ENCODE results near the gene SOCS6. TPM values are rescaled to one million over a fixed set of nuclear protein-coding genes. Genes with fewer than 3 reads are reported as not detected.

Gene SOCS6
- total and polyA plus RNA-seq, 12 donors = 6.1 to 31.8 (median 20.0) TPM

DNA sequence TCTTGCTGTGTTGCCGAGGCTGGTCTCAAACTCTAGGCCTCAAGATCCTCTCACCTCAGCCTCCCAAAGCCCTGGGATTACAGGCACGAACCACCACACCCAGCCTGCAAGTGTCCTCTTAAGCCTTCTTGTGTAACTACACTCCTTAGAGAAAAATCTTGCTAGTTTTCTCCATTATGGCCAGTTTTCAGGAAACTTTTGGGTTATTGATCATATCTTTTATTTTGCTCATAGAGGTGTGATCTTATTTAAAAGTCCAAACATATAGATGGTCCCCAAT is 2.4 kb downstream of the SOCS6 start:
- Histone ChIP-seq H3K36me3 (no peaks in the 10 kb centered on the region), H3K27me3 (no peaks in the 10 kb centered on the region), H3K4me1 (peaks cover 12 to 73% (median 61%) of the 10 kb centered on the region in 9 donors), H3K27ac (peak overlapping the region in 2 of 10 donors; percentile 23 to 81), H3K4me3 (peak overlapping the region in 4 of 10 donors; percentile 54 to 80 (median 76)), H3K9me3 (no peaks in the 10 kb centered on the region)
- intact Hi-C loops (cut with DNase I) = loop anchor here in 7 of 10 donors (5.0 to 10.0 kb wide), 4 partner anchors 41 to 144 kb away; no protein-coding TSS in a partner anchor
- TF ChIP-seq, protein P1, sequence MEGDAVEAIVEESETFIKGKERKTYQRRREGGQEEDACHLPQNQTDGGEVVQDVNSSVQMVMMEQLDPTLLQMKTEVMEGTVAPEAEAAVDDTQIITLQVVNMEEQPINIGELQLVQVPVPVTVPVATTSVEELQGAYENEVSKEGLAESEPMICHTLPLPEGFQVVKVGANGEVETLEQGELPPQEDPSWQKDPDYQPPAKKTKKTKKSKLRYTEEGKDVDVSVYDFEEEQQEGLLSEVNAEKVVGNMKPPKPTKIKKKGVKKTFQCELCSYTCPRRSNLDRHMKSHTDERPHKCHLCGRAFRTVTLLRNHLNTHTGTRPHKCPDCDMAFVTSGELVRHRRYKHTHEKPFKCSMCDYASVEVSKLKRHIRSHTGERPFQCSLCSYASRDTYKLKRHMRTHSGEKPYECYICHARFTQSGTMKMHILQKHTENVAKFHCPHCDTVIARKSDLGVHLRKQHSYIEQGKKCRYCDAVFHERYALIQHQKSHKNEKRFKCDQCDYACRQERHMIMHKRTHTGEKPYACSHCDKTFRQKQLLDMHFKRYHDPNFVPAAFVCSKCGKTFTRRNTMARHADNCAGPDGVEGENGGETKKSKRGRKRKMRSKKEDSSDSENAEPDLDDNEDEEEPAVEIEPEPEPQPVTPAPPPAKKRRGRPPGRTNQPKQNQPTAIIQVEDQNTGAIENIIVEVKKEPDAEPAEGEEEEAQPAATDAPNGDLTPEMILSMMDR (IDR thresholded peaks at IDR 0.05) = no peak
- no peak for DNase-seq
- WGBS, 2 donors = 70 to 77% methylated on average over 2 of the region's 2 CpGs
- no peak for ATAC-seq

DNA sequence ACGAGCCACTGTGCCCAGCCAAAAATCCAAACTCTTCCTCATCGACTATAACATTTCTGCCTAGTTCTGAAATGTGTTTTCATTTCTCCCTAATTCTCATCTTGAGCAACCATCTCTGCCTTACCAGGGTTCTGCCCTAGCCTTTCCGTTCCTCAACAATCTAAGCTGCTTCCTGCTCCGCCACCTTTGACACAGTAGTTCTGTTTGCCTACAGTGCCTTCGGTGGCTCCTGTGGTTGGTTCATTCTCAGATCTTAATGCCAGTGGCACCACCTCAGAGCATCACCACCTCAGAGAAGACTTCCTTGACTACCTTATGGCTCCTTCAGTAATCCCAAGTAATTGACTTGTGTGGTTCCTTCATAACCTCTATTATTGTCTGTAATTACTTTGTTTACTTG is 3.8 kb downstream of the SOCS6 start:
- TF ChIP-seq, protein P1 (IDR thresholded peaks at IDR 0.05) = no peak
- H3K36me3 ChIP-seq = no peaks in the 10 kb centered on the region
- H3K4me3 ChIP-seq = no peak overlapping the region
- no peak for DNase-seq
- no peak for ATAC-seq
- H3K9me3 ChIP-seq = no peaks in the 10 kb centered on the region
- peak overlapping the region in 4 of 10 donors; percentile 1 to 41 (median 26) for H3K27ac ChIP-seq
- peaks cover 12 to 83% (median 71%) of the 10 kb centered on the region in 9 donors for H3K4me1 ChIP-seq
- intact Hi-C loops (cut with DNase I) = loop anchor here in 7 of 10 donors (5.0 to 10.0 kb wide), 4 partner anchors 40 to 142 kb away; no protein-coding TSS in a partner anchor
- WGBS, 2 donors = 73 to 77% methylated on average over 5 of the region's 5 CpGs
- H3K27me3 ChIP-seq = no peaks in the 10 kb centered on the region

DNA sequence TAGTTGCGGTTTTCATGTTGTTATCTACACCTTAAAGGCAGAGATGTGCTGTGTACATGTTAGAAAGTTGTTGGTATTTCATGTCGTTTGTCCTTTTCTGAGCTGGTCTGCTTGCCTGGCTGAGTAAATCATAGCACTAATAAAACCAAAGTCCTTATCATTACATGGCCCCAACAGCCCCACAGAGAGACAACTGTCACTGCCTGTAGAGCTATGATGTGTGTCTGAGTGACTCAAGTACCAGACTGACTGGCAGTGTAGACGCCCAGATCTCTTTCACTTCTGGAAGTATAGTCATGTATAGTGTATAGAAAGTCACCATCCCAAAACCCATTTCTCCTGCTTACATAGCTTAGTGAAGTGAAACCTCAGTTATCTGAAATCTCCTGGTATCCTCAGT is 4.3 kb downstream of the SOCS6 start:
- Histone ChIP-seq H3K36me3 (no peaks in the 10 kb centered on the region), H3K4me1 (peaks cover 12 to 84% (median 73%) of the 10 kb centered on the region in 9 donors), H3K27ac (peak overlapping the region in 1 of 10 donors; percentile 34), H3K4me3 (no peak overlapping the region), H3K27me3 (no peaks in the 10 kb centered on the region), H3K9me3 (no peaks in the 10 kb centered on the region)
- DNase-seq = no peak
- peak in 1 of 8 donors; percentile 11 for ATAC-seq
- 44 to 60% methylated on average over 3 of the region's 3 CpGs for WGBS, 2 donors
- TF ChIP-seq, protein P1 (IDR thresholded peaks at IDR 0.05) = no peak
- intact Hi-C loops (cut with DNase I) = loop anchor here in 7 of 10 donors (5.0 to 10.0 kb wide), 4 partner anchors 39 to 142 kb away; no protein-coding TSS in a partner anchor

DNA sequence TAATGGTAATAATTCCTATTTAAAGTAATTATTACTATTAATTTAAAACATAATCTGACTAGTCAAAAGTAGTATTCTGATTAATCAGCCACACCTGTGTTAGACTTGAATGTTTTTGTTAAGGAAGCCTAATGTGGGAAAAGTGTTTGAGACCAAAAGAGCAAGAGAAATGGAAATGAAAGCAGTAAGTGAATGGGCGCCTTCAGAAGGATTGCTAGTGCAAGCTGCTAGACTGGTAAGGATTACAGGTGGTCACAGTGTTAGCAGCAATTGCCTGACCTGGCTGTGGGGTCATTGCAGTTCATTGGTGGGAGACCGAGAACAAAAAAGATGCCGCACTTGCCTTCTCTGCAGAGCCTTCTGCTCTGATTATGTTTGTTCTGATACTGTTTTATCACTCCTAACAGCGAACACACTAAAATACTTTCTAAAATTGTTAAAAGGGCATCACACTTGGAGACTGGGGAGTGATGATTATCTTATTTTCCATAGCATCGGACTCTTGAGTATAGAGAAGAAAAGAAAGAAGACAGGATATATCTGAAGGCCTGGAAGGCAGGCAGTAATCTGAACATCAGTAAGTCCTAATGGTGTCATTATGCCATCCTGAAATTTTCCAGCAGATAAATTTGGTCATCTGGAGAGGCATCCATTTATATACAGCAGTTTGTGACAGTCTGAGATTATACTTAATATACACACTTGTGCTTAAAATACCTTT is 5.8 kb downstream of the SOCS6 start:
- H3K4me3 ChIP-seq = no peak overlapping the region
- ATAC-seq = no peak
- 62 to 76% methylated on average over 5 of the region's 5 CpGs for WGBS, 2 donors
- DNase-seq = no peak
- no peaks in the 10 kb centered on the region for H3K27me3 ChIP-seq
- TF ChIP-seq, protein P1 (IDR thresholded peaks at IDR 0.05) = no peak
- H3K4me1 ChIP-seq = peaks cover 12 to 95% (median 70%) of the 10 kb centered on the region in 9 donors
- H3K27ac ChIP-seq = peak overlapping the region in 1 of 10 donors; percentile 73
- no peaks in the 10 kb centered on the region for H3K36me3 ChIP-seq
- H3K9me3 ChIP-seq = no peaks in the 10 kb centered on the region
- intact Hi-C loops (cut with DNase I) = loop anchor here in 7 of 10 donors (5.0 to 10.0 kb wide), 4 partner anchors 38 to 140 kb away; no protein-coding TSS in a partner anchor
